Measurements from ENCODE around the gene SAMD1. TPM values are rescaled to one million over a fixed set of nuclear protein-coding genes. Genes with fewer than 3 reads are reported as not detected.

Gene SAMD1
- total and polyA plus RNA-seq, 2 of the 13 experiments (the other 11 are each of a cell fraction or from before 2014, with no cell fraction given) = 17.5 to 45.0 TPM

DNA sequence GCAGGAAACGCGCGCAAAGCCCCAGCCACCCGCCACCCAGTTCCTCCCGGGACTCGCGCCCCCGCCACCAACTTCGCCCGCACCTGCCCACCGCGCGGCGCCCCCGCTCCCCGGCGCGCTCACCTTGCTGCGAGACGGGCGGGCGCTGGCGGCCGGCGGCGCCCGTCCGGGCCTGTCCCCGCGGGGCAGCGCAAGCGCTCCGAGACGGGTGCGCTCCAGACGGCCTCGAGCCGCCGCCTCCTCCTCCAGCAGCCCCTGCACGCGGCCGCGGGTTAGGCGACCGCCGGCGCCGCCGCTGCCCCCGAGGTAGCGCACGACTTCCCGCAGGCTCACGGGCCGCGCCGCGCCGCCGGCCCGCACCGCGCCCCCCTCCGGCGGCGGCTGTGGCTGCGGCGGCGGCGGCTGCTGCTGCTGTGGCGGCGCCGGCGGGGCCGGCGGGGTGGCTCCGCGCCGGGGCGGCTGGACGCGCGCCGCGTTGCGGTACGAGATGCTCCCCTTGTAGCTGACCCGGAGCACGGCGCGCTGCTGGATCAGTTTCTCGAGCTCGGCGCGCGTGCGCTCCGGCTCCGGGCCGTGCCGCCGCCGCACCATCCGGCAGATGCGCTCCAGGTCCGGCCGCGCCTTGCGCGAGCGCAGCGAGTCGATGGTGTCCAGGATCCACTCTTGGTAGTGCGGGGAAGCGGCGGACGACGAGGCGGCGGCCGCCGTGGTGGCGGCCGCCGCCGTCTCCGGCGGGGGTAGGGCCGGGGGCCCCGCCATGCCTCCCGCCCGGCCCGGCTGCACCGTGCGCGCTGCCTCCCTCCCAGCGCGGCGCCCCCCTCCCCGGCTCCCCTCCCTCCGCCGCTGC lies 666 bp downstream of the SAMD1 start (continued):
- TF ChIP-seq, protein P1, sequence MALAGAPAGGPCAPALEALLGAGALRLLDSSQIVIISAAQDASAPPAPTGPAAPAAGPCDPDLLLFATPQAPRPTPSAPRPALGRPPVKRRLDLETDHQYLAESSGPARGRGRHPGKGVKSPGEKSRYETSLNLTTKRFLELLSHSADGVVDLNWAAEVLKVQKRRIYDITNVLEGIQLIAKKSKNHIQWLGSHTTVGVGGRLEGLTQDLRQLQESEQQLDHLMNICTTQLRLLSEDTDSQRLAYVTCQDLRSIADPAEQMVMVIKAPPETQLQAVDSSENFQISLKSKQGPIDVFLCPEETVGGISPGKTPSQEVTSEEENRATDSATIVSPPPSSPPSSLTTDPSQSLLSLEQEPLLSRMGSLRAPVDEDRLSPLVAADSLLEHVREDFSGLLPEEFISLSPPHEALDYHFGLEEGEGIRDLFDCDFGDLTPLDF (CRISPR knock-in tag; IDR thresholded peaks at IDR 0.05) = no peak
- no peak for TF ChIP-seq ZNF124 (CRISPR knock-in tag; IDR thresholded peaks at IDR 0.05)
- TF ChIP-seq RORA (CRISPR knock-in tag; IDR thresholded peaks at IDR 0.05) = no peak
- TF ChIP-seq, protein P2, sequence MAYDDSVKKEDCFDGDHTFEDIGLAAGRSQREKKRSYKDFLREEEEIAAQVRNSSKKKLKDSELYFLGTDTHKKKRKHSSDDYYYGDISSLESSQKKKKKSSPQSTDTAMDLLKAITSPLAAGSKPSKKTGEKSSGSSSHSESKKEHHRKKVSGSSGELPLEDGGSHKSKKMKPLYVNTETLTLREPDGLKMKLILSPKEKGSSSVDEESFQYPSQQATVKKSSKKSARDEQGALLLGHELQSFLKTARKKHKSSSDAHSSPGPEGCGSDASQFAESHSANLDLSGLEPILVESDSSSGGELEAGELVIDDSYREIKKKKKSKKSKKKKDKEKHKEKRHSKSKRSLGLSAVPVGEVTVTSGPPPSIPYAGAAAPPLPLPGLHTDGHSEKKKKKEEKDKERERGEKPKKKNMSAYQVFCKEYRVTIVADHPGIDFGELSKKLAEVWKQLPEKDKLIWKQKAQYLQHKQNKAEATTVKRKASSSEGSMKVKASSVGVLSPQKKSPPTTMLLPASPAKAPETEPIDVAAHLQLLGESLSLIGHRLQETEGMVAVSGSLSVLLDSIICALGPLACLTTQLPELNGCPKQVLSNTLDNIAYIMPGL (CRISPR knock-in tag; IDR thresholded peaks at IDR 0.05; ENCODE audit: borderline replicate concordance in 1 of 2, low read depth in 1 of 2) = peak in 1 of 2 experiments; percentile 15; a peak in 2 of 4 replicates
- TF ChIP-seq, protein P3, sequence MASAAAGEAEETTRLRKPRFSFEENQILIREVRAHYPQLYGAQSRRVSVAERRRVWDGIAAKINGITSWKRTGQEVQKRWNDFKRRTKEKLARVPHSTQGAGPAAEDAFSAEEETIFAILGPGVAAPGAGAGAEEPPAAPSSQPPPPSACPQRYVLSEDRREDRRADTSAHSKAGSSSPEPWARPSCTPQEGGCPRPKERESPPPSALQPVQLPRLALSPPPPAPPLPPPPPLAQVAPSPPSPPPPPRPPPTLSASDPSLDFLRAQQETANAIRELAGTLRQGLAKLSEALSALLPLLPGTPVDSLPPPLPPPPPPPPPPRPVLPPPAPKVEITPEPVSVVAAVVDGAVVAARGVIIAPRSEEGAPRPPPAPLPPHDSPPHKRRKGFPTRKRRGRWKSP (CRISPR knock-in tag; IDR thresholded peaks at IDR 0.05) = 0 out of 2 replicates have a peak, but pooled peaks have one; percentile 50
- peak; percentile 68 for TF ChIP-seq RBFOX2 (IDR thresholded peaks at IDR 0.05; ENCODE audit: low read depth, low read length)
- TF ChIP-seq, protein P4, sequence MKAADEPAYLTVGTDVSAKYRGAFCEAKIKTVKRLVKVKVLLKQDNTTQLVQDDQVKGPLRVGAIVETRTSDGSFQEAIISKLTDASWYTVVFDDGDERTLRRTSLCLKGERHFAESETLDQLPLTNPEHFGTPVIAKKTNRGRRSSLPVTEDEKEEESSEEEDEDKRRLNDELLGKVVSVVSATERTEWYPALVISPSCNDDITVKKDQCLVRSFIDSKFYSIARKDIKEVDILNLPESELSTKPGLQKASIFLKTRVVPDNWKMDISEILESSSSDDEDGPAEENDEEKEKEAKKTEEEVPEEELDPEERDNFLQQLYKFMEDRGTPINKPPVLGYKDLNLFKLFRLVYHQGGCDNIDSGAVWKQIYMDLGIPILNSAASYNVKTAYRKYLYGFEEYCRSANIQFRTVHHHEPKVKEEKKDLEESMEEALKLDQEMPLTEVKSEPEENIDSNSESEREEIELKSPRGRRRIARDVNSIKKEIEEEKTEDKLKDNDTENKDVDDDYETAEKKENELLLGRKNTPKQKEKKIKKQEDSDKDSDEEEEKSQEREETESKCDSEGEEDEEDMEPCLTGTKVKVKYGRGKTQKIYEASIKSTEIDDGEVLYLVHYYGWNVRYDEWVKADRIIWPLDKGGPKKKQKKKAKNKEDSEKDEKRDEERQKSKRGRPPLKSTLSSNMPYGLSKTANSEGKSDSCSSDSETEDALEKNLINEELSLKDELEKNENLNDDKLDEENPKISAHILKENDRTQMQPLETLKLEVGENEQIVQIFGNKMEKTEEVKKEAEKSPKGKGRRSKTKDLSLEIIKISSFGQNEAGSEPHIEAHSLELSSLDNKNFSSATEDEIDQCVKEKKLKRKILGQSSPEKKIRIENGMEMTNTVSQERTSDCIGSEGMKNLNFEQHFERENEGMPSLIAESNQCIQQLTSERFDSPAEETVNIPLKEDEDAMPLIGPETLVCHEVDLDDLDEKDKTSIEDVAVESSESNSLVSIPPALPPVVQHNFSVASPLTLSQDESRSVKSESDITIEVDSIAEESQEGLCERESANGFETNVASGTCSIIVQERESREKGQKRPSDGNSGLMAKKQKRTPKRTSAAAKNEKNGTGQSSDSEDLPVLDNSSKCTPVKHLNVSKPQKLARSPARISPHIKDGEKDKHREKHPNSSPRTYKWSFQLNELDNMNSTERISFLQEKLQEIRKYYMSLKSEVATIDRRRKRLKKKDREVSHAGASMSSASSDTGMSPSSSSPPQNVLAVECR (CRISPR knock-in tag; IDR thresholded peaks at IDR 0.05; ENCODE audit: borderline replicate concordance) = 0 out of 2 replicates have a peak, but pooled peaks have one; percentile 11
- TF ChIP-seq ZFY (CRISPR knock-in tag; IDR thresholded peaks at IDR 0.05) = peak; percentile 60; the same call in 1 of the 2 replicates
- no peak for TF ChIP-seq SIX1 (CRISPR knock-in tag; IDR thresholded peaks at IDR 0.05; ENCODE audit: borderline replicate concordance)
- no peak for TF ChIP-seq ZNF383 (CRISPR knock-in tag; IDR thresholded peaks at IDR 0.05; ENCODE audit: borderline replicate concordance)
- no peak for TF ChIP-seq TBL1XR1 (IDR thresholded peaks at IDR 0.05; ENCODE audit: borderline replicate concordance, low read length, partially characterized antibody)
- no peak for TF ChIP-seq ZNF790 (CRISPR knock-in tag; IDR thresholded peaks at IDR 0.05; ENCODE audit: borderline replicate concordance)
- TF ChIP-seq, protein P5, sequence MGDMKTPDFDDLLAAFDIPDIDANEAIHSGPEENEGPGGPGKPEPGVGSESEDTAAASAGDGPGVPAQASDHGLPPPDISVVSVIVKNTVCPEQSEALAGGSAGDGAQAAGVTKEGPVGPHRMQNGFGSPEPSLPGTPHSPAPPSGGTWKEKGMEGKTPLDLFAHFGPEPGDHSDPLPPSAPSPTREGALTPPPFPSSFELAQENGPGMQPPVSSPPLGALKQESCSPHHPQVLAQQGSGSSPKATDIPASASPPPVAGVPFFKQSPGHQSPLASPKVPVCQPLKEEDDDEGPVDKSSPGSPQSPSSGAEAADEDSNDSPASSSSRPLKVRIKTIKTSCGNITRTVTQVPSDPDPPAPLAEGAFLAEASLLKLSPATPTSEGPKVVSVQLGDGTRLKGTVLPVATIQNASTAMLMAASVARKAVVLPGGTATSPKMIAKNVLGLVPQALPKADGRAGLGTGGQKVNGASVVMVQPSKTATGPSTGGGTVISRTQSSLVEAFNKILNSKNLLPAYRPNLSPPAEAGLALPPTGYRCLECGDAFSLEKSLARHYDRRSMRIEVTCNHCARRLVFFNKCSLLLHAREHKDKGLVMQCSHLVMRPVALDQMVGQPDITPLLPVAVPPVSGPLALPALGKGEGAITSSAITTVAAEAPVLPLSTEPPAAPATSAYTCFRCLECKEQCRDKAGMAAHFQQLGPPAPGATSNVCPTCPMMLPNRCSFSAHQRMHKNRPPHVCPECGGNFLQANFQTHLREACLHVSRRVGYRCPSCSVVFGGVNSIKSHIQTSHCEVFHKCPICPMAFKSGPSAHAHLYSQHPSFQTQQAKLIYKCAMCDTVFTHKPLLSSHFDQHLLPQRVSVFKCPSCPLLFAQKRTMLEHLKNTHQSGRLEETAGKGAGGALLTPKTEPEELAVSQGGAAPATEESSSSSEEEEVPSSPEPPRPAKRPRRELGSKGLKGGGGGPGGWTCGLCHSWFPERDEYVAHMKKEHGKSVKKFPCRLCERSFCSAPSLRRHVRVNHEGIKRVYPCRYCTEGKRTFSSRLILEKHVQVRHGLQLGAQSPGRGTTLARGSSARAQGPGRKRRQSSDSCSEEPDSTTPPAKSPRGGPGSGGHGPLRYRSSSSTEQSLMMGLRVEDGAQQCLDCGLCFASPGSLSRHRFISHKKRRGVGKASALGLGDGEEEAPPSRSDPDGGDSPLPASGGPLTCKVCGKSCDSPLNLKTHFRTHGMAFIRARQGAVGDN (CRISPR knock-in tag; IDR thresholded peaks at IDR 0.05) = 0 out of 2 replicates have a peak, but pooled peaks have one; percentile 5
- no peak for TF ChIP-seq XBP1 (CRISPR knock-in tag; IDR thresholded peaks at IDR 0.05)
